ENCODE data around the gene EBNA1BP2. TPM values are rescaled to one million over a fixed set of nuclear protein-coding genes. Genes with fewer than 3 reads are reported as not detected.

The EBNA1BP2 gene
- total and polyA plus RNA-seq, 2 of the 13 experiments (the other 11 are each of a cell fraction or from before 2014, with no cell fraction given) = 27.1 to 102 TPM

- no peak for TF ChIP-seq ZNF547 (CRISPR knock-in tag; IDR thresholded peaks at IDR 0.05)
- TF ChIP-seq ZNF737 (CRISPR knock-in tag; IDR thresholded peaks at IDR 0.05; ENCODE audit: borderline replicate concordance) = no peak
- peak; percentile 98 for TF ChIP-seq MXD4 (CRISPR knock-in tag; IDR thresholded peaks at IDR 0.05)
- TF ChIP-seq ZNF629 (CRISPR knock-in tag; conservative IDR thresholded peaks at IDR 0.05) = peak; percentile 31
- no peak for TF ChIP-seq ZNF446 (CRISPR knock-in tag; IDR thresholded peaks at IDR 0.05)
- TF ChIP-seq ETV5 (CRISPR knock-in tag; IDR thresholded peaks at IDR 0.05; ENCODE audit: borderline replicate concordance) = peak; percentile 74
- no peak for TF ChIP-seq ZNF616 (CRISPR knock-in tag; IDR thresholded peaks at IDR 0.05; ENCODE audit: low read depth)
- TF ChIP-seq MYPOP (CRISPR knock-in tag; IDR thresholded peaks at IDR 0.05) = 0 out of 2 replicates have a peak, but pooled peaks have one; percentile 17
- peak; percentile 28; the same call in 1 of the 2 replicates for TF ChIP-seq POGZ (CRISPR knock-in tag; IDR thresholded peaks at IDR 0.05)
- peak; percentile 20; the same call in 1 of the 2 replicates for TF ChIP-seq ZBED4 (CRISPR knock-in tag; IDR thresholded peaks at IDR 0.05; ENCODE audit: borderline replicate concordance)
- peak; percentile 53 for TF ChIP-seq HNRNPLL (IDR thresholded peaks at IDR 0.05; ENCODE audit: low read depth, low read length, poor library complexity, severe bottlenecking)
- no peak for TF ChIP-seq ZNF512B (CRISPR knock-in tag; IDR thresholded peaks at IDR 0.05; ENCODE audit: borderline replicate concordance)
- no peak for TF ChIP-seq ZFP36 (IDR thresholded peaks at IDR 0.05; ENCODE audit: borderline replicate concordance, low read depth, low read length, partially characterized antibody)
- TF ChIP-seq MYNN (CRISPR knock-in tag; IDR thresholded peaks at IDR 0.05; ENCODE audit: low read depth) = peak; percentile 71; the same call in 1 of the 2 replicates
- TF ChIP-seq ZNF512 (CRISPR knock-in tag; IDR thresholded peaks at IDR 0.05) = no peak
- TF ChIP-seq LBX2 (CRISPR knock-in tag; IDR thresholded peaks at IDR 0.05; ENCODE audit: borderline replicate concordance) = no peak
- TF ChIP-seq CHD4 (IDR thresholded peaks at IDR 0.05; ENCODE audit: borderline replicate concordance, low read length) = no peak
These were observed at the start of gene EBNA1BP2, which contains the start of gene CFAP57 (continued) for GRCh38 chr1:43171876-43172526.
